Fibroblast of pulmonary artery (primary cell): ENCODE data around the gene CFAP74.

Experiments used
- DNase-seq: peaks from one replicate; pipeline ENCODE4 v3.0.0-alpha.2; 2010; ENCODE audit warnings: low read depth
- H3K4me3 ChIP-seq: replicated peaks from 2 replicates; pipeline ENCODE4 v1.5.1; 2011; ENCODE audit warnings: low read depth, mild to moderate bottlenecking, control low read depth, low read length, moderate library complexity
- TF ChIP-seq, protein P1 (sequence below): IDR thresholded peaks from 2 replicates; pipeline ENCODE4 v1.5.1; 2011; ENCODE audit warnings: mild to moderate bottlenecking, control low read depth, low read length, inconsistent platforms; ENCODE audit errors: missing control alignments

CFAP74 gene

DNA sequence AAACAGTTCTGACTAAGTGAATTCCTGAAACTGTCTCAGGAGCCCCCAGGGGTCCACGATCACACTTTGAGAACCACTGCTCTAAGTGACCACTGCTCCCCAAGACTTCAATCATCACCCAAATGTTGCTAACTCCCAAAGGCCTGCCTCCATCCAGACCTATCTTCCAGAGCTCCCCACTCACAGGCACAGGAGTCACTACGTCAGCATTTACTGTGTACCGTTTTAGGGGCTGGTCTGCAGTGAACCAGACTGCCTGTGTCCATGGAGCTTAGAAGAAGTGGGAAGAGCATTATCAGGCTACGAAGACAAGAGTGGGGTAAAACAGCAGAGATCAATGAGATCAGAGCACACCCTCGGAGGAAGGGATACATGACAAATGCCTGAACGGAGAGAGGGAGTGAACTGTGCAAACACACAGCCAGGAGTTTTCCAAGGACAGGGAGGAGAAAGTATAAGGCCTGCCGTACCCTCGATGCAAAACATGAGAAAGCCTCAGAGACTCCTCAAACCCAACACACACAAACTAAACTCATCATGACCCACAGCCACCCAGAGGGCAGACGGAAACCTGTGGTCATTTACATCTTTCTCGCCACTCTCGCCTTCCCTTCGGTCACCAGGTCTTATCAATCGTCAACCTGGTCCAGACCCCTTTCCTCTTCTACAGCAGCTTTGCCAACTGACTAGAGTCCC lies 122.8 kb downstream of the CFAP74 start:
- H3K4me3 ChIP-seq = no peak overlapping the region
- TF ChIP-seq, protein P1, sequence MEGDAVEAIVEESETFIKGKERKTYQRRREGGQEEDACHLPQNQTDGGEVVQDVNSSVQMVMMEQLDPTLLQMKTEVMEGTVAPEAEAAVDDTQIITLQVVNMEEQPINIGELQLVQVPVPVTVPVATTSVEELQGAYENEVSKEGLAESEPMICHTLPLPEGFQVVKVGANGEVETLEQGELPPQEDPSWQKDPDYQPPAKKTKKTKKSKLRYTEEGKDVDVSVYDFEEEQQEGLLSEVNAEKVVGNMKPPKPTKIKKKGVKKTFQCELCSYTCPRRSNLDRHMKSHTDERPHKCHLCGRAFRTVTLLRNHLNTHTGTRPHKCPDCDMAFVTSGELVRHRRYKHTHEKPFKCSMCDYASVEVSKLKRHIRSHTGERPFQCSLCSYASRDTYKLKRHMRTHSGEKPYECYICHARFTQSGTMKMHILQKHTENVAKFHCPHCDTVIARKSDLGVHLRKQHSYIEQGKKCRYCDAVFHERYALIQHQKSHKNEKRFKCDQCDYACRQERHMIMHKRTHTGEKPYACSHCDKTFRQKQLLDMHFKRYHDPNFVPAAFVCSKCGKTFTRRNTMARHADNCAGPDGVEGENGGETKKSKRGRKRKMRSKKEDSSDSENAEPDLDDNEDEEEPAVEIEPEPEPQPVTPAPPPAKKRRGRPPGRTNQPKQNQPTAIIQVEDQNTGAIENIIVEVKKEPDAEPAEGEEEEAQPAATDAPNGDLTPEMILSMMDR = no peak
- no peak for DNase-seq

DNA sequence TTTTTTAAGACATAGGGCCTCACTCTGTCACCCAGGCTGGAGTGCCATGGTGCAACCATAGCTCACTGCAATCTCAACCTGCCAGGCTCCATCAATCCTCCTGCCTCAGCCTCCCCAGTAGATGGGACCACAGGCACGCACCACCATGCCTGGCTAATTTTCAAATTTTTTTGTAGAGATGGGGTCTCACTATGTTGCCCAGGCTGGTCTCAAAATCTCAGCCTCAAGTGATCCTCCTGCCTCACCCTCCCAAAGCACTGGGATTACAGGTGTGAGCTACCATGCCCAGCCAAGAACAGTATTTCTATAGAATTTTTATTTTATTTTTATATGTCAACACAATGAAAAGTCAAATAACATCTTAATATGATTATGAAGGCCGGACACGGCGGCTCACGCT lies 123.6 kb downstream of the CFAP74 start:
- DNase-seq = no peak
- TF ChIP-seq, protein P1 = no peak
- no peak overlapping the region for H3K4me3 ChIP-seq

DNA sequence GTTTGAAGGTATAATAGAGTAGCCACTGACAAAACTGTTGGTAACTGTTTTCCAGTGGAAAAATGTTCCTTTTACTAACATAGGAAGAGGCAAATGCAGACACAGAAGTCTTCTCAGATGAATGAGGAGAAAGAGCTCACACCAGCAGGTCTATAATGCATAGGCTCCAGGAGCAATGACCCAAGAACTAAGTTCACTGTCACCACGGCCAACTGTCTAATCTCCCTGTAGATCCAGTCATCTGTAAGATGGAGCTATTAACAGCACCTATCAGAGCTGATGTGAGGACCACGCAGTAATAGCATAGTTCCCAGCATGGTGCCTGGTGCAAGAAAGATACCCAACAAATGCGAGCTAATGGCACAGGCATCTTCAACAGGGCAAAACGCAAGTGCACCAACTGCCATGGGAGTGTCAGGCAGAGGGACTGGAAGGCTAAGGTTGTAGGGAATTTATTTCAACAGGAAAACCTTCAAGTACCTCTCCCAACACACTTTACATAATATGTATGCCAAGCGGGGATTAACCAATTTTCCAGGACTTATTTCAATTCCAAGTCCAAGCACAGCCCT lies 125.6 kb downstream of the CFAP74 start:
- no peak overlapping the region for H3K4me3 ChIP-seq

DNA sequence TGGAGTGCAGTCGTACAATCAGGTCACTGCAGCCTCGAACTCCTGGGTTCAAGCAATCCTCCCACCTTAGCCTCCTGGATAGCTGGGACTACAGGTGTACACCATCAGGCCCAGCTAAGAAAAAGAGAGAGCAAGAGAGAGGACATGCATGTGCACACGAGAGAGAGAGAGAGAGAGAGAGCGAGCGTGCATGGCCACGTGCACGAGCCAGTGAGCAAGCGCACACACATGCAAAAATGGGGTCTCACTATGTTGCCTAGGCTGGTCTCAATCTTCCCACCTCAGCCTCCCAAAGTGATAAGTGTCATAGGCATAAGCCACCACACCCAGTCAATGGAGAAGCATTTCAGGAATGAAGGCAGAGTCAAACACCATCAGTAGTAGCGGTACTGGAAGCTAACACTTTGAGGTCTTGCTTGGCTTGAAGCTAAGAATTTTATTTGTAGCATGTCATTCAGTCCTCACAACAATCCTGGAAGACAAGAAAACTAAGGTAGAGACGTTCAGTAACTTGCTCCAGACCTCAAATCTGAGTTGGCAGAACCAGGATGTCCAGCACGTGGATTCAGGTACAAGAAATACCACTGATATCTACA lies 127.2 kb downstream of the CFAP74 start:
- TF ChIP-seq, protein P1 = no peak
- no peak overlapping the region for H3K4me3 ChIP-seq
- no peak for DNase-seq

More for the DNA sequence above, 125.6 kb downstream of the CFAP74 start:
- DNase-seq = no peak
- TF ChIP-seq, protein P1 = no peak

DNA sequence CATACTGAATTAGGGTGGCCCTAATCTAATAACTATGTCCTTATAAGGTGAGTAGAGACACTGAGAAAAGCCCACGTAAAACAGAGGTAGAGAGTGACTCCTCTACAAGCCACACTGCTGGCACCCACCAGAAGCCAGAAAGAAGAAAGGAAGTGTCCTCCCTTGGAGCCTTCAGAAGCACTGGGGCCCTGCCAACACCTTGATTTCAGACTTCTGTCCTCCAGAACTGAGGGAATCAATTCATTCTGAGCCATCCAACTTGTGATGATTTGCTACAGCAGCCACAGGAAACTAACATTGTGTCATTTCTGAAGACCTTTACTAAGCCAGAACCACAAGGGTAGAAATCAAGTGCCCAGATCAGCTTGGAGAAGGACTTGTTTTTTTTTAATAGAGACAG lies 127.7 kb downstream of the CFAP74 start:
- TF ChIP-seq, protein P1 = no peak
- H3K4me3 ChIP-seq = no peak overlapping the region
- DNase-seq = no peak

DNA sequence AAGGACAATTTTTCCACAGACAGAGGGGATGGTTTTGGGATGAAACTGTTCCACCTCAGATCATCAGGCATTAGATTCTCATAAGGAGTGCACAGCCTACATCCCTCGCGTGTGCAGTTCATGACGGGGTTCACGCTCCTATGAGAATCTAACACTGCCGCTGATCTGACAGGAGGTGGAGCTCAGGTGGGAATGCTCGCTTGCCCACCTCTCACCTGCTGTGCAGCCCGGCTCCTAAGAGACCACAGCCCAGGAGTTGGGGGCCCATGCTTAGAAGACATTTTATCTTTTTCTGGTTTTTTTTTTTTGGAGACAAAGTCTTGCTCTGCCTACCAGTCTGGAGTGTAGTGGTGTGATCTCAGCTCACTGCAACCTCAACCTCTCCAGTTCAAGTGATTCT lies 128.7 kb downstream of the CFAP74 start:
- H3K4me3 ChIP-seq = no peak overlapping the region
- TF ChIP-seq, protein P1 = no peak
- no peak for DNase-seq
